Adrenal gland (tissue), 12 donors: ENCODE results near the gene MEF2C. TPM values are rescaled to one million over a fixed set of nuclear protein-coding genes. Genes with fewer than 3 reads are reported as not detected.

ENCODE experiments used
- DNase-seq, 7 donors: peaks; one replicate each; pipeline ENCODE4 v3.0.0-alpha.2; 2019 to 2020
- H3K27ac ChIP-seq, 5 donors: fragments of 200-600 bp; sonication (generic) in 4 of 5; 1 replicate in 3 of 5; 2 replicates in 2 of 5; pipeline versions ENCODE4 v1.5.1 to v1.8.0; 2016 to 2020; ENCODE audit warnings: mild to moderate bottlenecking in 1 of 5
- H3K27me3 ChIP-seq: fragments of 200-600 bp; 2 replicates; pipeline ENCODE4 v1.8.0; 2021
- H3K36me3 ChIP-seq, 2 donors: fragments of 200-600 bp; replicated peaks in 1 of 2; 1 replicate in 1 of 2; 2 replicates in 1 of 2; pipeline versions ENCODE4 v1.5.1 to v1.8.0; 2018 to 2022
- H3K4me1 ChIP-seq, 2 donors: fragments of 200-600 bp; replicated peaks in 1 of 2; 1 replicate in 1 of 2; 2 replicates in 1 of 2; pipeline versions ENCODE4 v1.5.1 to v1.8.0; 2018 to 2021
- H3K4me3 ChIP-seq, 4 donors: fragments of 200-600 bp; sonication (generic) in 3 of 4; one replicate each; pipeline ENCODE4 v1.5.1; 2016 to 2018
- H3K9me3 ChIP-seq, 3 donors: fragments of 200-600 bp; sonication (generic) in 1 of 3; replicated peaks in 1 of 3; 1 replicate in 2 of 3; 2 replicates in 1 of 3; pipeline versions ENCODE4 v1.5.1 to v1.8.0; 2016 to 2021
- POLR2A ChIP-seq, 2 donors: fragments of 450-650 bp; IDR thresholded peaks; one replicate each; pipeline ENCODE4 v1.6.1; 2017; ENCODE audit warnings: antibody characterized with exemption in 2 of 2, mild to moderate bottlenecking in 2 of 2, moderate library complexity in 1 of 2
- WGBS, 4 donors: extraction: QIAGEN DNeasy Blood & Tissue Kit in 2 of 4; methylation state at CpG; one replicate each; pipeline versions ENCODE4 v1.1.5 to v1.1.7; 2013 to 2017; 5-methylcytosine and 5-hydroxymethylcytosine counted together
- intact Hi-C, 2 donors: fragments of 100-400 bp; cut with DNase I; formaldehyde crosslinking; loops; one replicate each; pipeline versions ENCODE4 v1.14.1 to v1.15.0; 2022 to 2023
- polyA plus RNA-seq, 3 donors: library from polyadenylated mRNA; stranded (reverse); fragments of 200-250 nt in 2 of 3; fragments of 350-450 nt in 1 of 3; fragmentation: Illumina TruSeq in 1 of 3; extraction: RNeasy Lipid Tissue Mini Kit (QIAGEN cat#74804) in 1 of 3; gene quantifications; one replicate each; pipeline ENCODE4 v1.2.3, GENCODE V29; 2013 to 2014
- total RNA-seq, 9 donors: library from RNA; depleted of rRNA in 4 of 9; stranded (reverse); fragments of >200 nt in 4 of 9; fragments of 120-200 nt in 1 of 9; fragmentation: NEBNext Ultra II Directional in 1 of 9; extraction: Animal tissue kit (Norgen Biotek cat#: 25700) in 1 of 9; gene quantifications; one replicate each; pipeline versions ENCODE4 v1.1.0 to v1.2.4, GENCODE V29; 2013 to 2023
- TF ChIP-seq, protein P1 (sequence below), 6 experiments: fragments of 450-650 bp in 4 of 6; fragments of 200-600 bp in 2 of 6; sonication (generic) in 1 of 6; IDR thresholded peaks; 1 replicate in 5 of 6; 2 replicates in 1 of 6; pipeline versions ENCODE4 v1.5.1 to v1.8.0; 2016 to 2021; ENCODE audit warnings: antibody characterized with exemption in 6 of 6, mild to moderate bottlenecking in 2 of 6, moderate library complexity in 1 of 6
- donor health status: healthy with polysubstance abuse.
- donor health status: Bipolar disorder and iron deficiency.
- donor health status: DM: yes; HTN: yes; CAD: no.
- donor health status: DM: no; HTN: no; CAD: no.
- donor health status: DM: no; HTN: no; CAD: no.
- donor health status: DM: yes; HTN: yes; CAD: no.

The MEF2C gene
- total and polyA plus RNA-seq, 12 donors = 26.8 to 172 (median 69.2) TPM

DNA sequence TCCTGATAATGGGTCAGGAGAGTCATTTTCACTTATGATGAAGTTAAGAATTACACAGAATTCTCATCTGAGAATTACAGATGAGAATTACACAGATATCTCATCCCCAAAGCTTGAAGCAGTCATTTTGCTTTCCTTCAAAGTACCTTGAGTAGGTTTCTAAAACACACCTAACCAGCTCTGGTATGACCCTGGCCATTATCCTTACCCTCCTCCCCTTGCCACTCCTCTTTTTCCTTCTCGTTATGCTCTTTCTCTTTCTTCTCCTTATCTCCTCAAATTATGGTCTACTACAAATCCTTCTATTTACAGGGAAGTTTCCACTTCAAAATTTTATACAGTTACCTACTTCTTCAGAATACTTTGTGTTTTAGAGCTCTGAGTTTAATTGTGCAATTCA lies 44.5 kb downstream of the MEF2C start:
- Histone ChIP-seq H3K27me3 (no peaks in the 10 kb centered on the region), H3K9me3 (no peaks in the 10 kb centered on the region), H3K36me3 (no peaks in the 10 kb centered on the region), H3K27ac (peak overlapping the region in 3 of 5 donors; percentile 14 to 82 (median 41)), H3K4me1 (peaks cover 38 to 77% of the 10 kb centered on the region in 2 donors), H3K4me3 (no peak overlapping the region)
- WGBS, 4 donors = 64 to 85% (median 77%) methylated on average over 1 of the region's 1 CpG
- DNase-seq = no peak
- intact Hi-C loops = loop anchor here (5.0 to 10.0 kb wide), 2 partner anchors 44 to 46 kb away; partner anchors contain the start of gene MEF2C (in 2 of the 2)
- no peak for TF ChIP-seq POLR2A (IDR thresholded peaks at IDR 0.05)
- TF ChIP-seq, protein P1, sequence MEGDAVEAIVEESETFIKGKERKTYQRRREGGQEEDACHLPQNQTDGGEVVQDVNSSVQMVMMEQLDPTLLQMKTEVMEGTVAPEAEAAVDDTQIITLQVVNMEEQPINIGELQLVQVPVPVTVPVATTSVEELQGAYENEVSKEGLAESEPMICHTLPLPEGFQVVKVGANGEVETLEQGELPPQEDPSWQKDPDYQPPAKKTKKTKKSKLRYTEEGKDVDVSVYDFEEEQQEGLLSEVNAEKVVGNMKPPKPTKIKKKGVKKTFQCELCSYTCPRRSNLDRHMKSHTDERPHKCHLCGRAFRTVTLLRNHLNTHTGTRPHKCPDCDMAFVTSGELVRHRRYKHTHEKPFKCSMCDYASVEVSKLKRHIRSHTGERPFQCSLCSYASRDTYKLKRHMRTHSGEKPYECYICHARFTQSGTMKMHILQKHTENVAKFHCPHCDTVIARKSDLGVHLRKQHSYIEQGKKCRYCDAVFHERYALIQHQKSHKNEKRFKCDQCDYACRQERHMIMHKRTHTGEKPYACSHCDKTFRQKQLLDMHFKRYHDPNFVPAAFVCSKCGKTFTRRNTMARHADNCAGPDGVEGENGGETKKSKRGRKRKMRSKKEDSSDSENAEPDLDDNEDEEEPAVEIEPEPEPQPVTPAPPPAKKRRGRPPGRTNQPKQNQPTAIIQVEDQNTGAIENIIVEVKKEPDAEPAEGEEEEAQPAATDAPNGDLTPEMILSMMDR (IDR thresholded peaks at IDR 0.05) = no peak

DNA sequence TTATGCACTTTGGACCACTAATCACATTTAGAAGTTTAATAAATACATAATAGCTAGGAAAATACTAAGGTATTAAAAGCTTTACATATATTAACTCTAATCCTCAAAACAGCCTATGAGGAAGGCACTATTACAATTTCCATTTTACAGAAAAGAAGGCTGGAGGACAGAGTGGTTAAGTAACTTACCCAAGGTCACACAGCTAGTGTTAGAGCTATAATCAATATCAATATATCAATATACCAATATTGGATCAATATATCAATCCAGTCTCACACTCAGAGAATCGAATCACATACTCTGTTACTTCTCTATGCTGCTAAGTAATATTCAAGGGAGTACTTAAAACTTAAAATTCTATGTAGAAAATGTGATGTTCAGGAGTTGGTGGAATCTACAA lies 45.2 kb downstream of the MEF2C start:
- H3K4me1 ChIP-seq = peaks cover 39 to 83% of the 10 kb centered on the region in 2 donors
- 87 to 96% (median 96%) methylated on average over 1 of the region's 1 CpG for WGBS, 4 donors
- TF ChIP-seq, protein P1 (IDR thresholded peaks at IDR 0.05) = no peak
- TF ChIP-seq POLR2A (IDR thresholded peaks at IDR 0.05) = no peak
- H3K9me3 ChIP-seq = no peaks in the 10 kb centered on the region
- intact Hi-C loops = loop anchor here (5.0 to 10.0 kb wide), 2 partner anchors 44 to 47 kb away; partner anchors contain the start of gene MEF2C (in 2 of the 2)
- H3K4me3 ChIP-seq = no peak overlapping the region
- DNase-seq = no peak
- no peaks in the 10 kb centered on the region for H3K27me3 ChIP-seq
- peak overlapping the region in 3 of 5 donors; percentile 14 to 82 (median 35) for H3K27ac ChIP-seq
- no peaks in the 10 kb centered on the region for H3K36me3 ChIP-seq

DNA sequence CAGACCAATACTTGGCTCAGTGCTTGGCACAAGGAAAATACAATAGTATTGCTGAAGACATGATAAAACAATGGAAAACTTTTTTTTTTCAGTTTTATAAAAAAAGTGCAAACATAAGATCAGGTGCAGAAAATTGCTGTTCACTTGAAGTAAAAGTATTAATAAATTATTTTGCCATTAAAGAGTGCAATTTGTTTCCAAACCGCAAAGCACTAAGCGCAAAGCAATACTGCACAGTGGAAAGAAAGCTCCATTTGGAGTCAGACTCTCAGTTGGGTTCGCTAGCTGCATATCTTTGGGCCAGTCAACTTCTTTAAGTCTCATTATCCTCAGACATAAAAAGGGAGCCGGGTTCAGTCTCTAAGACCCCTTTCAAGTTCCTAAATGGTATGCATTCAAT lies 45.8 kb downstream of the MEF2C start:
- no peaks in the 10 kb centered on the region for H3K9me3 ChIP-seq
- WGBS, 4 donors = 94 to 99% (median 97%) methylated on average over 4 of the region's 4 CpGs
- H3K4me1 ChIP-seq = peaks cover 39 to 83% of the 10 kb centered on the region in 2 donors
- H3K4me3 ChIP-seq = no peak overlapping the region
- no peak for DNase-seq
- H3K27me3 ChIP-seq = no peaks in the 10 kb centered on the region
- TF ChIP-seq, protein P1 (IDR thresholded peaks at IDR 0.05) = no peak
- TF ChIP-seq POLR2A (IDR thresholded peaks at IDR 0.05) = no peak
- H3K36me3 ChIP-seq = no peaks in the 10 kb centered on the region
- intact Hi-C loops = loop anchor here (5.0 to 10.0 kb wide), 2 partner anchors 45 to 48 kb away; partner anchors contain the start of gene MEF2C (in 2 of the 2)
- peak overlapping the region in 4 of 5 donors; percentile 70 to 86 (median 81) for H3K27ac ChIP-seq

DNA sequence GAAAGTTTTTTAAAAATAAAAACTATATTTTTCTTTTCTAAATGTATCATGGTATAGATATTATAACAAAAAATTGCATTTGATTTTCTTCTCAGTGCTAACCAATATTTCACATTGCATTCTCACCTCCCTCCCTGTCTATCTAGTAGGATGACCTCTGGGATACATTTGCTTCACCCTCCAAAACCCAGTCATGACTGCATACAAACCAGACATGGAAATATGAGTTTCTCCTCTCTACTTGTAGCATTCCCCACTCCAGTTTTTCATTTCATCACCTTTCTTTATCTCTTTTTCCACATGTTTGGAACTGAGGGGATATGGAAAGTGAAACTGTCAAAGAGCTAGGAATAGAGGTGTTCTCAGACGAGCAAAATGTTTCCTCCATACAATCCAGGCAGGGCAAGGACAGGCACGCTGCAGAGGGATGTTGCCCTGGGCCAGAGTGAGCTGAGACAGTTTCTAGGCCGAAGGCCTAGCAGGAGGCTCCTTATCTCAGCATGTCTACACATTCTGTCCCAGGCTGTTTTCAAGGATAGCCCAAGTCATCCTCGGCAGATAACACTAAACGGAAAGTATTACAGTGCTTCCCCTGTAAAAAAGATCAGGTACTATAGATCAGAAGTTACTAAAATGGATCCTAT lies 46.7 kb downstream of the MEF2C start:
- 4 to 13% (median 10%) methylated on average over 5 of the region's 5 CpGs for WGBS, 4 donors
- Histone ChIP-seq H3K4me1 (peaks cover 39 to 85% of the 10 kb centered on the region in 2 donors), H3K27ac (peak overlapping the region; percentile 55 to 86 (median 80)), H3K9me3 (no peaks in the 10 kb centered on the region), H3K36me3 (no peaks in the 10 kb centered on the region), H3K27me3 (no peaks in the 10 kb centered on the region), H3K4me3 (peak overlapping the region in 1 of 4 donors; percentile 39)
- TF ChIP-seq, protein P1 (IDR thresholded peaks at IDR 0.05) = no peak
- peak in 1 of 2 donors; percentile 83 for TF ChIP-seq POLR2A (IDR thresholded peaks at IDR 0.05)
- peak; percentile 74 to 90 (median 86) for DNase-seq
- intact Hi-C loops = loop anchor here (5.0 to 10.0 kb wide), 2 partner anchors 46 to 48 kb away; partner anchors contain the start of gene MEF2C (in 2 of the 2)
